ENCODE data around the gene FRMD4A.
"Not testable (repeated sequence)": the region's sequence is repeated elsewhere in the genome, so short reads cannot be mapped to it uniquely, and the experiment has no call there.

FRMD4A gene

GRCh38 chr10:14153570-14154055 is 177.1 kb downstream of the FRMD4A start:
- DNase-seq (ENCODE audit: insufficient read length) (no peak), FAIRE-seq (no peak)

GRCh38 chr10:14151571-14151970 is 179.2 kb downstream of the FRMD4A start:
- DNase-seq (ENCODE audit: insufficient read length) (no peak), FAIRE-seq (no peak)
- TF ChIP-seq POLR2A (IDR thresholded peaks at IDR 0.05; ENCODE audit: low read depth, low read length) (no peak), TAF1 (IDR thresholded peaks at IDR 0.05; ENCODE audit: borderline replicate concordance, low read depth, low read length) (no peak), POLR2AphosphoS5 (IDR thresholded peaks at IDR 0.05; ENCODE audit: low read depth, low read length) (no peak)

More at GRCh38 chr10:14153570-14154055, 177.1 kb downstream of the FRMD4A start:
- TF ChIP-seq POLR2AphosphoS5 (IDR thresholded peaks at IDR 0.05; ENCODE audit: low read depth, low read length) (no peak), TAF1 (IDR thresholded peaks at IDR 0.05; ENCODE audit: borderline replicate concordance, low read depth, low read length) (no peak), POLR2A (IDR thresholded peaks at IDR 0.05; ENCODE audit: low read depth, low read length) (no peak)

GRCh38 chr10:14150526-14150925 is 180.2 kb downstream of the FRMD4A start:
- TF ChIP-seq POLR2A (IDR thresholded peaks at IDR 0.05; ENCODE audit: low read depth, low read length) (no peak), TAF1 (IDR thresholded peaks at IDR 0.05; ENCODE audit: borderline replicate concordance, low read depth, low read length) (no peak), POLR2AphosphoS5 (IDR thresholded peaks at IDR 0.05; ENCODE audit: low read depth, low read length) (no peak)

GRCh38 chr10:14146501-14146900 is 184.2 kb downstream of the FRMD4A start:
- TF ChIP-seq POLR2AphosphoS5 (IDR thresholded peaks at IDR 0.05; ENCODE audit: low read depth, low read length): no peak
- no peak for TF ChIP-seq POLR2A (IDR thresholded peaks at IDR 0.05; ENCODE audit: low read depth, low read length)
- TF ChIP-seq TAF1 (IDR thresholded peaks at IDR 0.05; ENCODE audit: borderline replicate concordance, low read depth, low read length): no peak
- DNase-seq (ENCODE audit: insufficient read length) (no peak), FAIRE-seq (no peak)

More at GRCh38 chr10:14150526-14150925, 180.2 kb downstream of the FRMD4A start:
- FAIRE-seq (no peak), DNase-seq (ENCODE audit: insufficient read length) (no peak)

GRCh38 chr10:14146025-14146424 is 184.7 kb downstream of the FRMD4A start:
- TF ChIP-seq POLR2AphosphoS5 (IDR thresholded peaks at IDR 0.05; ENCODE audit: low read depth, low read length): no peak
- TF ChIP-seq TAF1 (IDR thresholded peaks at IDR 0.05; ENCODE audit: borderline replicate concordance, low read depth, low read length): no peak
- no peak for TF ChIP-seq POLR2A (IDR thresholded peaks at IDR 0.05; ENCODE audit: low read depth, low read length)
- DNase-seq (ENCODE audit: insufficient read length) (no peak), FAIRE-seq (no peak)

GRCh38 chr10:14144451-14144850 is 186.3 kb downstream of the FRMD4A start:
- FAIRE-seq: no peak
- no peak for TF ChIP-seq POLR2AphosphoS5 (IDR thresholded peaks at IDR 0.05; ENCODE audit: low read depth, low read length)
- no peak for DNase-seq (ENCODE audit: insufficient read length)

- DNase-seq (ENCODE audit: insufficient read length): no peak
- TF ChIP-seq POLR2A (IDR thresholded peaks at IDR 0.05; ENCODE audit: low read depth, low read length) (no peak), TAF1 (IDR thresholded peaks at IDR 0.05; ENCODE audit: borderline replicate concordance, low read depth, low read length) (no peak), POLR2AphosphoS5 (IDR thresholded peaks at IDR 0.05; ENCODE audit: low read depth, low read length) (no peak)
- no peak for FAIRE-seq
These were observed 188.0 kb downstream of the FRMD4A start for GRCh38 chr10:14142606-14143250.

- FAIRE-seq: no peak
- no peak for DNase-seq (ENCODE audit: insufficient read length)
These were observed 189.4 kb downstream of the FRMD4A start for GRCh38 chr10:14141283-14141682.

GRCh38 chr10:14137391-14137790 is 193.3 kb downstream of the FRMD4A start:
- DNase-seq (ENCODE audit: insufficient read length) (no peak), FAIRE-seq (no peak)
- no peak for TF ChIP-seq TAF1 (IDR thresholded peaks at IDR 0.05; ENCODE audit: borderline replicate concordance, low read depth, low read length)
- no peak for TF ChIP-seq POLR2A (IDR thresholded peaks at IDR 0.05; ENCODE audit: low read depth, low read length)

More at GRCh38 chr10:14141283-14141682, 189.4 kb downstream of the FRMD4A start:
- TF ChIP-seq POLR2A (IDR thresholded peaks at IDR 0.05; ENCODE audit: low read depth, low read length): no peak

- DNase-seq (ENCODE audit: insufficient read length); FAIRE-seq: not testable (repeated sequence)
These were observed 195.5 kb downstream of the FRMD4A start for GRCh38 chr10:14135196-14135595.

GRCh38 chr10:14134275-14134674 is 196.4 kb downstream of the FRMD4A start:
- FAIRE-seq (no peak), DNase-seq (ENCODE audit: insufficient read length) (no peak)
- TF ChIP-seq TAF1 (IDR thresholded peaks at IDR 0.05; ENCODE audit: borderline replicate concordance, low read depth, low read length): no peak
- no peak for TF ChIP-seq POLR2A (IDR thresholded peaks at IDR 0.05; ENCODE audit: low read depth, low read length)
- TF ChIP-seq POLR2AphosphoS5 (IDR thresholded peaks at IDR 0.05; ENCODE audit: low read depth, low read length): no peak

- no peak for DNase-seq (ENCODE audit: insufficient read length)
- no peak for TF ChIP-seq POLR2AphosphoS5 (IDR thresholded peaks at IDR 0.05; ENCODE audit: low read depth, low read length)
- no peak for TF ChIP-seq POLR2A (IDR thresholded peaks at IDR 0.05; ENCODE audit: low read depth, low read length)
- no peak for TF ChIP-seq TAF1 (IDR thresholded peaks at IDR 0.05; ENCODE audit: borderline replicate concordance, low read depth, low read length)
- no peak for FAIRE-seq
These were observed 199.3 kb downstream of the FRMD4A start for GRCh38 chr10:14131261-14131960.

All from GM12892 (cell line).